Activated CD8-positive, alpha-beta T cell treated with anti-CD3 and anti-CD28 coated beads for 36 hours (primary cell): ENCODE results near the gene TRMT2A. TPM values are rescaled to one million over a fixed set of nuclear protein-coding genes. Genes with fewer than 3 reads are reported as not detected.

Experiments
- ATAC-seq: fragments of 200-7000 bp; cut with Tn5 transposase; one replicate; pipeline ENCODE4 v1.10.0; 2021; ENCODE audit warnings: mild to moderate bottlenecking, moderate library complexity
- CTCF ChIA-PET: fragments of 350-600 bp; sonication (Branson Sonifier 250); formaldehyde crosslinking; loops from one replicate; lab custom pipeline; 2021; ENCODE audit warnings: antibody characterized with exemption; lab: Charles Lee
- POLR2A ChIA-PET: fragments of 350-600 bp; sonication (Branson Sonifier 250); formaldehyde crosslinking; loops from one replicate; lab custom pipeline; 2021; ENCODE audit warnings: antibody characterized with exemption; lab: Charles Lee
- DNase-seq: peaks from one replicate; pipeline ENCODE4 v3.0.0-alpha.2; 2020
- H3K27ac Mint-ChIP-seq: one replicate; pipeline ENCODE4 v1.8.0; 2021; ENCODE audit warnings: mild to moderate bottlenecking, mixed read lengths
- H3K27me3 Mint-ChIP-seq: one replicate; pipeline ENCODE4 v1.8.0; 2021; ENCODE audit warnings: mixed read lengths
- H3K36me3 Mint-ChIP-seq: one replicate; pipeline ENCODE4 v1.8.0; 2021; ENCODE audit warnings: low read depth, mixed read lengths
- H3K4me1 Mint-ChIP-seq: one replicate; pipeline ENCODE4 v1.8.0; 2021; ENCODE audit warnings: low read depth, mixed read lengths
- H3K4me3 Mint-ChIP-seq: one replicate; pipeline ENCODE4 v1.8.0; 2021; ENCODE audit warnings: mild to moderate bottlenecking, moderate library complexity, mixed read lengths
- H3K9me3 Mint-ChIP-seq: one replicate; pipeline ENCODE4 v1.8.0; 2021; ENCODE audit warnings: mixed read lengths
- intact Hi-C: fragments of 100-400 bp; cut with micrococcal nuclease; formaldehyde crosslinking; loops from one replicate; pipeline ENCODE4 v1.10.0; 2022
- total RNA-seq, 2 experiments: library from RNA; stranded (reverse); gene quantifications; one replicate each; pipeline ENCODE4 v1.2.3, GENCODE V29; 2021
- TF ChIP-seq, protein P1 (sequence below): fragments of 200-600 bp; IDR thresholded peaks from one replicate; pipeline ENCODE4 v1.8.0; 2022; ENCODE audit warnings: antibody characterized with exemption, mild to moderate bottlenecking

TRMT2A gene
- total RNA-seq, 2 experiments from 2014 or later = 101 to 105 TPM

DNA sequence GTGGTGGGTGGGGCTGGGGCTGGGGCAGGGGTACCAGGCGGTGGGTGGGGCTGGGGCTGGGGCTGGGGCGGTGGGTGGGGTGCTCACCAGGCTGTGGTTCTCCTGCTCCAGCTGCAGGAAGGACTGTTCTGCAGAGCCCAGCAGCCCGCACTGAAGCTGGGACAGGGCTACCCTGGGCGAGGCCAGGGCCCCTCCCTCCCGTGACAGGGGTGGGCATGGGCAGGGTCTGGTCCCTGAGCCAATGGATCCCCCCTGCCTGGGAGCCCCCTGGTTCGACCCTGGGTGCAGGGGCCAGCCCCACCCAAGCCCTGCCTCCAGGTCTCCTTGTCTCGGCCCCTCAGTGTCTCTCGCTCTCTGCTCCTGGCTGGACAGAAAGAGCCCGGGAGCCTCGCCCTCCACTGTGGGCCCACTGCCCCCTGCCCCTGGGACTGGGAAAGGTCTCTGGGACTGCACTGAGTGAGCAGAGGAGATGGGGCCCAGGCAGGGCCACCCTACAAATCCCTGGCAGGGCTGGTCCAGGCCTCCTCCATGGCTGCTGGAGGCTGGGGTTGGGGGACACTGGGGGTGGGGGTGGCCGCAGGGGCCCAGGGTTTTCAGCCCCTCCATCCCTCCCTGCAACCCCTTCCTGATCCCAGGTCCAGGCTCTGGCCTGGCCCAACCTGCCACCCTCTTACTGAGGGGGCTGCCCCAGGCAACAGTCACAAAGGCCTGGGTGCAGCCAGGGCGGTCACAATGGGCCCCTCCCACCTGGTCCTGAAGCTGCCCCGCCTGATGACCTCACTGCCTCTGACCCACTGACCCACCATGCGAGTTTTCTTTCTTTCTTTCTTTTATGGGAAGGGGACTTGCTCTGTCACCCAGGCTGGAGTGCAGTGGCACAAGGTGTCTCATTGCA is 33.6 kb upstream of the TRMT2A start, which contains the start of gene CCDC188:
TSS of gene CCDC188 (minus strand) at position 675 of the 895 bp plus-strand sequence. CDS start at position 606, 69 bp downstream.
- H3K9me3 Mint-ChIP-seq = no peaks in the 10 kb centered on the region
- H3K27me3 Mint-ChIP-seq = no peaks in the 10 kb centered on the region
- DNase-seq = no peak
- intact Hi-C loops = no loop called here
- H3K27ac Mint-ChIP-seq = no peak within 1 kb of the TSS
- H3K36me3 Mint-ChIP-seq = no peaks in the 10 kb centered on the region
- H3K4me1 Mint-ChIP-seq = peaks cover 5% of the 10 kb centered on the region
- TF ChIP-seq, protein P1, sequence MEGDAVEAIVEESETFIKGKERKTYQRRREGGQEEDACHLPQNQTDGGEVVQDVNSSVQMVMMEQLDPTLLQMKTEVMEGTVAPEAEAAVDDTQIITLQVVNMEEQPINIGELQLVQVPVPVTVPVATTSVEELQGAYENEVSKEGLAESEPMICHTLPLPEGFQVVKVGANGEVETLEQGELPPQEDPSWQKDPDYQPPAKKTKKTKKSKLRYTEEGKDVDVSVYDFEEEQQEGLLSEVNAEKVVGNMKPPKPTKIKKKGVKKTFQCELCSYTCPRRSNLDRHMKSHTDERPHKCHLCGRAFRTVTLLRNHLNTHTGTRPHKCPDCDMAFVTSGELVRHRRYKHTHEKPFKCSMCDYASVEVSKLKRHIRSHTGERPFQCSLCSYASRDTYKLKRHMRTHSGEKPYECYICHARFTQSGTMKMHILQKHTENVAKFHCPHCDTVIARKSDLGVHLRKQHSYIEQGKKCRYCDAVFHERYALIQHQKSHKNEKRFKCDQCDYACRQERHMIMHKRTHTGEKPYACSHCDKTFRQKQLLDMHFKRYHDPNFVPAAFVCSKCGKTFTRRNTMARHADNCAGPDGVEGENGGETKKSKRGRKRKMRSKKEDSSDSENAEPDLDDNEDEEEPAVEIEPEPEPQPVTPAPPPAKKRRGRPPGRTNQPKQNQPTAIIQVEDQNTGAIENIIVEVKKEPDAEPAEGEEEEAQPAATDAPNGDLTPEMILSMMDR = no peak
- ChIA-PET CTCF (no interaction called here), POLR2A (no interaction called here)
- no peak within 1 kb of the TSS for H3K4me3 Mint-ChIP-seq
- no peak for ATAC-seq

DNA sequence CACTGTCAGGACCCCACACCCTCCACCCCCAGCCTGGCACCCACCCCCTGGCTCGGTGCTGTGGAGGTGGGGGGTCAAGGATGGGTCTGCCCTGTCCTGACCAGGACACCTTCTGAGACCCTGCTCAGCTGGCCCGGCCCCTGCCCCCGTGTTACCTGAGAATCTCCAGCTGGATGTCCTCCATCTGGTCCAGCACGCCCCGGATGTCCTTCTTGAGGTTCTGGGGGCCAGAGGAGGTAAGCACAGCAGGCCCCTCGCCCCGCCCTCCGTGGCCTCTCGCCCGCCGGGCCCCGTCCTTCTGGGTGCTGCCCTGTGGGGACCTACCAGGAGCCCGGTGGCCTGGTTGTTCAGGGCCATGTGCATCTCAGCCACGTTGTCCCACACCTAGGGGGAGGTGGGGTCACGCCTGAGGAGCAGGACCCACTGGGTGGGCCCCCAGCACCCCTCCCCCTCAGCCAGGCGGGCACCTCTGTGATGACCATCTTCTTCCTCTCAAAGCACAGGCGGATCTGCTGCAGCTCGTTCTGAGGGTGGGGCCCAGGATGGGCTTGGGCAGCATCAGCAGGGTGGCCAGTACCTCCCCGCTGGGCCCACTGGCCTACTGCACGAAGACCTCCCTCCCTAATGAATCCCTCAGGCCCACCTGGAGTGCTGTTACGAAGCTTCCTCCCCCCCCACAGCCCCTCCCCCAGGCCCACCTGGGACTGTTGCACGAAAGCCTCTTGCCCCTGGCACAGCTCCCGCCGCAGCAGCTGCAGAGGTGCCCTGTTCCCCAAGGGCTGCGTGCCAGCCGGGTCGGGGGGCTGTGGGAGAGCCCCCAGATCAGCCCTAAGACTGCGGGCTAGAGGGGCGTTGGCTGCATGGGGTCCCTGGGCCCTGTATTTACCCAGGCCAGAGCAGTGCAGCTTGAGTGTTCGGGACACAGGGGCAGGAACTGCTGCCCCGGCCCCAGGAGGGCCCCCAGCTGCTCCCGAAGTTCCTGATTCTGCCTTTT is 32.5 kb upstream of the TRMT2A start:
- ATAC-seq (no peak), DNase-seq (no peak)
- Mint-ChIP-seq H3K27me3 (no peaks in the 10 kb centered on the region), H3K9me3 (no peaks in the 10 kb centered on the region), H3K4me1 (peaks cover 5% of the 10 kb centered on the region), H3K36me3 (no peaks in the 10 kb centered on the region), H3K4me3 (no peak overlapping the region), H3K27ac (no peak overlapping the region)
- TF ChIP-seq, protein P1 = no peak
- intact Hi-C loops = no loop called here
- CTCF ChIA-PET = no interaction called here
- POLR2A ChIA-PET = no interaction called here

DNA sequence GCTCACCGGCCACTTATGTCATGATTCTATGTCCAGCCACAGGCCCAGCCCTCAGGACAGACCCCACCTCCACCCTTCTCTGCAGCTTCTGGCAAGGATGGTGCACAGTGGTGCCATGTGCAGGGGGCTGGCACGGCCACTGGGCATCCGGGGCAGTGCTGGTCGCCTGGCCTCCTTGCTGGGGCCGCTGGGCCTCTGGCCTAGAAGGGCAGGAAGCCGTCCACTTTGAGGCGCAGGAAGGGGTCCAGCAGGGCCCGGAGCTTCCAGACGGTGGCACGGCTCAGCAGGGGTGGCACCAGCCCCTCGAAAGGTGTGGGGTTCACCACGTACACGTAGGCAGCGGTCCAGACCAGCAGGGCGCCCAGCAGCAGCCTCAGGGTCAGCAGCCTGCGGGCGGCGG is 31.4 kb upstream of the TRMT2A start:
- Mint-ChIP-seq H3K9me3 (no peaks in the 10 kb centered on the region), H3K36me3 (no peaks in the 10 kb centered on the region), H3K27ac (no peak overlapping the region), H3K4me1 (peaks cover 5% of the 10 kb centered on the region), H3K27me3 (no peaks in the 10 kb centered on the region), H3K4me3 (no peak overlapping the region)
- DNase-seq = no peak
- ChIA-PET POLR2A (no interaction called here), CTCF (interaction anchor here (1.1 kb wide), 1 partner anchor 9 kb away, joined by 3 read pairs; no protein-coding TSS in a partner anchor)
- TF ChIP-seq, protein P1 = no peak
- intact Hi-C loops = no loop called here
- ATAC-seq = no peak

DNA sequence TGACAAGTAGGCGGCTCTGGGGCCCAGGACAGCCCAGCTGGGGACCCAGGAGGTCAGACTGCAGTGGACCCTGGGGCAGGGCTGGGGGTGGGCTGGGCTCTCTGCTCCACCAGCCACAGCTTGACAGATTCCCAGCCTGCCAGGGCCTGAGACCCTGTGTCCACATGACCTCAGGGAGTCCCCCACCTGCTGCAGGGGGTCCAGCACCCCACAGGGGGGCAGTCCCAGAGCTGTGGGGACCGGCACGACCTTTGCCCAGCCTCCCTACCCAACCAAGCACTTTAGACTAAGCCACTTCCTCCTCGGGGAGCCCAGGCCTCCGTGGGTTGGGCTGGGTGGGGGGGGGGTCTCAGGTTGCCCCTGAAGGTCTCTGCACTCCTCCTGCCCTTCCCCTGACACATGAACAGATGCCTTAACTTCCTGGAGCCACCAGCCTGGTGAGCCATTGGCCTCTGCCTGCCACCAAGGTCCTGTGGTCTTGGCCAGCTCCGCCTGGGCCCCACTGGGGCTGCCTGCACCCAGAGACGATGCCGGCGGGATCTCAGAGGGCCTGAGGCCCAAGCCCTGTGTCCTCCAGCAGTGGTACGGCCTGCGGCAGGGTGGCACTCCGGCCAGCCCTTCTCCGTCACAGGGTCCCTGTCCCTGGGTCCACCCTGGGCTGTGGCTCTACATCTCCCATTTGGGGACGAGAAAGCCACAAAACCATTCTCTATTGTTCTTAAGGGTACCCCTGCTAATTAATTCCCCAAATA is 30.4 kb upstream of the TRMT2A start:
- CTCF ChIA-PET = interaction anchor here (1.1 kb wide), 1 partner anchor 10 kb away, joined by 3 read pairs; no protein-coding TSS in a partner anchor
- no peak for DNase-seq
- no peaks in the 10 kb centered on the region for H3K9me3 Mint-ChIP-seq
- H3K4me3 Mint-ChIP-seq = no peak overlapping the region
- POLR2A ChIA-PET = no interaction called here
- intact Hi-C loops = no loop called here
- peaks cover 5% of the 10 kb centered on the region for H3K4me1 Mint-ChIP-seq
- no peak overlapping the region for H3K27ac Mint-ChIP-seq
- TF ChIP-seq, protein P1 = no peak
- peak; percentile 52 for ATAC-seq
- H3K36me3 Mint-ChIP-seq = no peaks in the 10 kb centered on the region
- H3K27me3 Mint-ChIP-seq = no peaks in the 10 kb centered on the region
